OCI-LY7 (cell line): ENCODE data around the gene MYBPC2. TPM values are rescaled to one million over a fixed set of nuclear protein-coding genes. Genes with fewer than 3 reads are reported as not detected.
"Not testable (repeated sequence)": the region's sequence is repeated elsewhere in the genome, so short reads cannot be mapped to it uniquely, and the experiment has no call there.

Experiments
- BruUV-seq: library from RNA; stranded (reverse); fragments of 400-500 nt; replicated peaks from 2 replicates; lab custom pipeline; 2021; lab: Mats Ljungman, UMichigan
- CTCF ChIA-PET: fragments of 300-600 bp; sonication (Branson Sonifier 250); formaldehyde crosslinking; loops from one replicate; lab custom pipeline; 2022; ENCODE audit warnings: antibody characterized with exemption; ENCODE audit not compliant: unreplicated experiment; lab: Charles Lee
- POLR2A ChIA-PET: fragments of 300-600 bp; sonication (Branson Sonifier 250); formaldehyde crosslinking; loops from one replicate; lab custom pipeline; 2022; ENCODE audit warnings: antibody characterized with exemption; lab: Charles Lee
- DNase-seq: peaks from one replicate; pipeline ENCODE4 v3.0.0-alpha.2; 2015; ENCODE audit warnings: low spot score
- H2AFZ ChIP-seq: fragments of 200-600 bp; sonication (generic), shearing (Covaris generic); 2 replicates; pipeline ENCODE4 v1.6.1; 2014; ENCODE audit warnings: mild to moderate bottlenecking, antibody characterized with exemption, low read length, moderate library complexity
- H3K27ac ChIP-seq: fragments of 200-600 bp; sonication (generic); 2 replicates; pipeline ENCODE4 v1.5.1; 2014; ENCODE audit warnings: mixed run types, low read depth, mild to moderate bottlenecking, moderate library complexity, low read length, inconsistent platforms; ENCODE audit not compliant: poor library complexity, severe bottlenecking
- H3K36me3 ChIP-seq: fragments of 200-600 bp; sonication (generic); 2 replicates; pipeline ENCODE4 v1.6.1; 2014; ENCODE audit warnings: mild to moderate bottlenecking, antibody characterized with exemption, low read length, moderate library complexity, mixed read lengths; ENCODE audit not compliant: insufficient read depth
- H3K4me1 ChIP-seq: fragments of 200-600 bp; sonication (generic); 2 replicates; pipeline ENCODE4 v1.5.1; 2014; ENCODE audit warnings: mild to moderate bottlenecking, low read length; ENCODE audit not compliant: insufficient read depth, poor library complexity, severe bottlenecking
- H3K4me2 ChIP-seq: fragments of 200-600 bp; sonication (generic); 2 replicates; pipeline ENCODE4 v1.6.1; 2014; ENCODE audit warnings: mild to moderate bottlenecking, low read length
- H3K4me3 ChIP-seq: fragments of 200-600 bp; sonication (generic); 2 replicates; pipeline ENCODE4 v1.5.1; 2014; ENCODE audit warnings: mild to moderate bottlenecking, low read depth, low read length; ENCODE audit not compliant: poor library complexity, severe bottlenecking
- H3K79me2 ChIP-seq: fragments of 200-600 bp; sonication (generic); 2 replicates; pipeline ENCODE4 v1.6.1; 2016; ENCODE audit warnings: low read depth, mild to moderate bottlenecking, low read length, moderate library complexity, mixed read lengths; ENCODE audit not compliant: insufficient read depth
- H3K9me2 ChIP-seq: fragments of 200-600 bp; sonication (generic); 2 replicates; pipeline ENCODE4 v1.6.1; 2016; ENCODE audit warnings: mild to moderate bottlenecking, low read length, mixed read lengths; ENCODE audit not compliant: insufficient read depth
- H3K9me3 ChIP-seq: fragments of 200-600 bp; sonication (generic); 2 replicates; pipeline ENCODE4 v1.6.1; 2014; ENCODE audit warnings: mild to moderate bottlenecking, mixed run types, low read length, mixed read lengths
- H4K20me1 ChIP-seq: fragments of 200-600 bp; sonication (generic); 2 replicates; pipeline ENCODE4 v1.6.1; 2014; ENCODE audit warnings: mild to moderate bottlenecking, antibody characterized with exemption, low read length, moderate library complexity, mixed read lengths; ENCODE audit not compliant: insufficient read depth
- CTCF ChIP-seq: fragments of 200-600 bp; sonication (generic); conservative IDR thresholded peaks from 2 replicates; pipeline ENCODE4 v1.5.1; 2014; ENCODE audit warnings: mild to moderate bottlenecking, antibody characterized with exemption, low read length, moderate library complexity, mixed read lengths
- EZH2phosphoT487 ChIP-seq: fragments of 200-600 bp; sonication (generic); IDR thresholded peaks from 2 replicates; pipeline ENCODE4 v1.6.1; 2018; ENCODE audit warnings: low read depth, borderline replicate concordance, mild to moderate bottlenecking, mixed run types, antibody characterized with exemption, low read length, moderate library complexity, mixed read lengths
- intact Hi-C: fragments of 100-400 bp; cut with micrococcal nuclease; formaldehyde crosslinking; loops from one replicate; pipeline ENCODE4 v1.10.0; 2022; ENCODE audit not compliant: unreplicated experiment
- total RNA-seq, 2 experiments: library from RNA; depleted of rRNA in 1 of 2; stranded (reverse); fragments of >200 nt in 1 of 2; shearing (Covaris generic) in 1 of 2; gene quantifications; 2 replicates each; pipeline ENCODE4 v1.2.3, GENCODE V29; 2014 to 2022

MYBPC2 gene
- total RNA-seq, 2 experiments from 2014 or later = 15.4 to 28.2 TPM

GRCh38 chr19:50468818-50469217 is 36.1 kb downstream of the MYBPC2 start:
- Histone ChIP-seq H4K20me1 (no peaks in the 10 kb centered on the region), H3K9me3 (no peaks in the 10 kb centered on the region), H3K4me2 (no peak overlapping the region), H3K27ac (no peak overlapping the region), H3K79me2 (no peaks in the 10 kb centered on the region), H3K4me3 (no peak overlapping the region), H3K36me3 (no peaks in the 10 kb centered on the region), H3K9me2 (no peaks in the 10 kb centered on the region), H2AFZ (no peak overlapping the region), H3K4me1 (no peaks in the 10 kb centered on the region)
- TF ChIP-seq EZH2phosphoT487 (no peak), CTCF (no peak)
- intact Hi-C loops = no loop called here
- no peak for DNase-seq
- no TSS peak for BruUV-seq
- POLR2A ChIA-PET = no interaction called here
- CTCF ChIA-PET = no interaction called here

- H2AFZ ChIP-seq, DNase-seq, H3K4me3 ChIP-seq, H3K9me2 ChIP-seq, H3K9me3 ChIP-seq, POLR2A ChIA-PET, BruUV-seq, H3K4me2 ChIP-seq, CTCF ChIA-PET, H3K27ac ChIP-seq, intact Hi-C loops, H4K20me1 ChIP-seq: not testable (repeated sequence)
- H3K4me1 ChIP-seq = peaks cover 10% of the 10 kb centered on the region
- peaks cover 11% of the 10 kb centered on the region for H3K36me3 ChIP-seq
- peaks cover 19% of the 10 kb centered on the region for H3K79me2 ChIP-seq
These were observed 40.6 kb downstream of the MYBPC2 start for GRCh38 chr19:50473336-50473735.

GRCh38 chr19:50475101-50475568 is 42.4 kb downstream of the MYBPC2 start:
- H3K4me3 ChIP-seq = no peak overlapping the region
- H4K20me1 ChIP-seq = no peaks in the 10 kb centered on the region
- TF ChIP-seq CTCF (no peak), EZH2phosphoT487 (no peak)
- H2AFZ ChIP-seq = no peak overlapping the region
- BruUV-seq = no TSS peak
- intact Hi-C loops = no loop called here
- H3K36me3 ChIP-seq = peaks cover 29% of the 10 kb centered on the region
- CTCF ChIA-PET = no interaction called here
- no peaks in the 10 kb centered on the region for H3K9me2 ChIP-seq
- peaks cover 12% of the 10 kb centered on the region for H3K9me3 ChIP-seq
- POLR2A ChIA-PET = no interaction called here
- H3K79me2 ChIP-seq = peaks cover 22% of the 10 kb centered on the region
- no peak overlapping the region for H3K4me2 ChIP-seq
- DNase-seq = no peak
- H3K27ac ChIP-seq = no peak overlapping the region
- peaks cover 10% of the 10 kb centered on the region for H3K4me1 ChIP-seq
